ENCODE results near the gene STK11. TPM values are rescaled to one million over a fixed set of nuclear protein-coding genes. Genes with fewer than 3 reads are reported as not detected.

The STK11 gene
- total and polyA plus RNA-seq, 2 experiments from 2014 or later = 4.6 to 64.1 TPM

GRCh38 chr19:1222394-1222793 lies 16.8 kb downstream of the STK11 start:
- no peaks in the 10 kb centered on the region for H3K9me2 ChIP-seq (ENCODE audit: insufficient read depth)
- TF ChIP-seq EZH2 (IDR thresholded peaks at IDR 0.05; ENCODE audit: insufficient read depth, poor library complexity, severe bottlenecking) (no peak), EZH2phosphoT487 (IDR thresholded peaks at IDR 0.05; ENCODE audit: insufficient read depth, low read depth) (no peak)
- H3K27ac ChIP-seq = no peak overlapping the region
- WGBS, 2 experiments (ENCODE audit: low coverage in 1 of 2, low lambda C conversion rate in 2 of 2, missing lambda C conversion rate in 2 of 2) = 93% methylated on average over 14 of the region's 14 CpGs
- H3K79me2 ChIP-seq (ENCODE audit: insufficient read depth) = peaks cover 38% of the 10 kb centered on the region
- no peaks in the 10 kb centered on the region; the same call in 1 of the 2 replicates for H3K36me3 ChIP-seq (ENCODE audit: low read depth)
- H3F3A ChIP-seq (ENCODE audit: insufficient read depth) = no peaks in the 10 kb centered on the region
- H3K27me3 ChIP-seq (replicated peaks; ENCODE audit: insufficient read depth) = no peaks in the 10 kb centered on the region
- no peaks in the 10 kb centered on the region for H3K4me1 ChIP-seq (ENCODE audit: insufficient read depth)
- H3K9ac ChIP-seq = no peak overlapping the region
- H3K9me3 ChIP-seq (ENCODE audit: low read depth) = no peaks in the 10 kb centered on the region
- DNase-seq = no peak
- H2AFZ ChIP-seq = no peak overlapping the region
- no peaks in the 10 kb centered on the region for H4K20me1 ChIP-seq (ENCODE audit: insufficient read depth)
- H3K4me2 ChIP-seq (ENCODE audit: unreplicated experiment) = no peak overlapping the region
- in situ Hi-C loops (cut with MboI) = no loop called here
- no peak overlapping the region for H3K4me3 ChIP-seq

GRCh38 chr19:1223018-1223855 lies 17.7 kb downstream of the STK11 start:
- H3K9ac ChIP-seq = no peak overlapping the region
- no peaks in the 10 kb centered on the region for H3K27me3 ChIP-seq (replicated peaks; ENCODE audit: insufficient read depth)
- H3K4me2 ChIP-seq (ENCODE audit: unreplicated experiment) = no peak overlapping the region
- H3K9me3 ChIP-seq (ENCODE audit: low read depth) = no peaks in the 10 kb centered on the region
- no peaks in the 10 kb centered on the region for H3K9me2 ChIP-seq (ENCODE audit: insufficient read depth)
- H4K20me1 ChIP-seq (ENCODE audit: insufficient read depth) = no peaks in the 10 kb centered on the region
- H3K27ac ChIP-seq = no peak overlapping the region
- peaks cover 30% of the 10 kb centered on the region for H3K79me2 ChIP-seq (ENCODE audit: insufficient read depth)
- no peaks in the 10 kb centered on the region for H3K4me1 ChIP-seq (ENCODE audit: insufficient read depth)
- DNase-seq = peak; percentile 61
- H2AFZ ChIP-seq = no peak overlapping the region
- peaks cover 3% of the 10 kb centered on the region; the same call in 1 of the 2 replicates for H3K36me3 ChIP-seq (ENCODE audit: low read depth)
- TF ChIP-seq EZH2 (IDR thresholded peaks at IDR 0.05; ENCODE audit: insufficient read depth, poor library complexity, severe bottlenecking) (no peak), EZH2phosphoT487 (IDR thresholded peaks at IDR 0.05; ENCODE audit: insufficient read depth, low read depth) (no peak)
- H3K4me3 ChIP-seq = no peak overlapping the region
- 76 to 79% methylated on average over 37 to 40 of the region's 48 CpGs for WGBS, 2 experiments (ENCODE audit: low coverage in 1 of 2, low lambda C conversion rate in 2 of 2, missing lambda C conversion rate in 2 of 2)
- in situ Hi-C loops (cut with MboI) = no loop called here
- no peaks in the 10 kb centered on the region for H3F3A ChIP-seq (ENCODE audit: insufficient read depth)

GRCh38 chr19:1224047-1224825 lies 18.7 kb downstream of the STK11 start:
- H3K4me1 ChIP-seq (ENCODE audit: insufficient read depth) = no peaks in the 10 kb centered on the region
- 93 to 94% methylated on average over 10 to 14 of the region's 16 CpGs for WGBS, 2 experiments (ENCODE audit: low coverage in 1 of 2, low lambda C conversion rate in 2 of 2, missing lambda C conversion rate in 2 of 2)
- no peak overlapping the region for H3K4me2 ChIP-seq (ENCODE audit: unreplicated experiment)
- H3K9me2 ChIP-seq (ENCODE audit: insufficient read depth) = no peaks in the 10 kb centered on the region
- no peak for DNase-seq
- H3K27ac ChIP-seq = no peak overlapping the region
- H4K20me1 ChIP-seq (ENCODE audit: insufficient read depth) = no peaks in the 10 kb centered on the region
- no peak overlapping the region for H3K4me3 ChIP-seq
- no peaks in the 10 kb centered on the region for H3F3A ChIP-seq (ENCODE audit: insufficient read depth)
- no peak for TF ChIP-seq EZH2 (IDR thresholded peaks at IDR 0.05; ENCODE audit: insufficient read depth, poor library complexity, severe bottlenecking)
- in situ Hi-C loops (cut with MboI) = no loop called here
- H3K79me2 ChIP-seq (ENCODE audit: insufficient read depth) = peaks cover 20% of the 10 kb centered on the region
- no peaks in the 10 kb centered on the region for H3K27me3 ChIP-seq (replicated peaks; ENCODE audit: insufficient read depth)
- no peak overlapping the region for H2AFZ ChIP-seq
- peaks cover 3% of the 10 kb centered on the region; the same call in 1 of the 2 replicates for H3K36me3 ChIP-seq (ENCODE audit: low read depth)
- H3K9ac ChIP-seq = no peak overlapping the region
- H3K9me3 ChIP-seq (ENCODE audit: low read depth) = no peaks in the 10 kb centered on the region

- no peak for DNase-seq
- Histone ChIP-seq H3F3A (ENCODE audit: insufficient read depth) (no peaks in the 10 kb centered on the region), H3K79me2 (ENCODE audit: insufficient read depth) (peaks cover 16% of the 10 kb centered on the region), H3K27ac (no peak overlapping the region), H3K9ac (no peak overlapping the region), H3K9me3 (ENCODE audit: low read depth) (no peaks in the 10 kb centered on the region), H3K4me2 (ENCODE audit: unreplicated experiment) (no peak overlapping the region), H3K36me3 (ENCODE audit: low read depth) (peaks cover 3% of the 10 kb centered on the region; the same call in 1 of the 2 replicates), H3K9me2 (ENCODE audit: insufficient read depth) (no peaks in the 10 kb centered on the region), H4K20me1 (ENCODE audit: insufficient read depth) (no peaks in the 10 kb centered on the region), H3K27me3 (replicated peaks; ENCODE audit: insufficient read depth) (no peaks in the 10 kb centered on the region), H2AFZ (no peak overlapping the region), H3K4me1 (ENCODE audit: insufficient read depth) (no peaks in the 10 kb centered on the region), H3K4me3 (no peak overlapping the region)
- TF ChIP-seq EZH2 (IDR thresholded peaks at IDR 0.05; ENCODE audit: insufficient read depth, poor library complexity, severe bottlenecking) (no peak), EZH2phosphoT487 (IDR thresholded peaks at IDR 0.05; ENCODE audit: insufficient read depth, low read depth) (no peak)
- WGBS, 2 experiments (ENCODE audit: low coverage in 1 of 2, low lambda C conversion rate in 2 of 2, missing lambda C conversion rate in 2 of 2) = 95 to 97% methylated on average over 16 of the region's 16 CpGs
- in situ Hi-C loops (cut with MboI) = no loop called here
Observed at GRCh38 chr19:1224847-1225246, 19.3 kb downstream of the STK11 start.

Data from GM23248 (cell line).